Esophagus squamous epithelium (tissue), 5 donors: ENCODE results near the gene RBP7. TPM values are rescaled to one million over a fixed set of nuclear protein-coding genes. Genes with fewer than 3 reads are reported as not detected.
"Not testable (repeated sequence)": the region's sequence is repeated elsewhere in the genome, so short reads cannot be mapped to it uniquely, and the experiment has no call there.

Experiments used
- DNase-seq: peaks from one replicate; lab custom pipeline; 2025; lab: John Stamatoyannopoulos, UW
- H3K27ac ChIP-seq, 4 donors: fragments of 200-600 bp; sonication (generic); one replicate each; pipeline ENCODE4 v1.5.1; 2016 to 2019; ENCODE audit warnings: mild to moderate bottlenecking in 1 of 4
- H3K27me3 ChIP-seq, 4 donors: fragments of 200-600 bp; sonication (generic); 1 replicate in 3 of 4; 2 replicates in 1 of 4; pipeline versions ENCODE4 v1.5.1 to v1.6.0; 2017 to 2021; ENCODE audit warnings: antibody characterized with exemption in 1 of 4
- H3K36me3 ChIP-seq, 3 donors: fragments of 200-600 bp; sonication (generic); one replicate each; pipeline ENCODE4 v1.5.1; 2016 to 2019
- H3K4me1 ChIP-seq, 3 donors: fragments of 200-600 bp; sonication (generic); one replicate each; pipeline ENCODE4 v1.5.1; 2017 to 2019
- H3K4me3 ChIP-seq, 4 donors: fragments of 200-600 bp; sonication (generic); 1 replicate in 3 of 4; 2 replicates in 1 of 4; pipeline ENCODE4 v1.5.1; 2016 to 2019; ENCODE audit warnings: mild to moderate bottlenecking in 2 of 4, moderate library complexity in 1 of 4
- H3K9me3 ChIP-seq, 3 donors: fragments of 200-600 bp; sonication (generic); one replicate each; pipeline ENCODE4 v1.5.1; 2016 to 2019
- CTCF ChIP-seq, 6 experiments: fragments of 450-650 bp in 4 of 6; fragments of 200-600 bp in 2 of 6; sonication (generic) in 2 of 6; IDR thresholded peaks; one replicate each; pipeline ENCODE4 v1.5.1; 2016 to 2019; ENCODE audit warnings: antibody characterized with exemption in 6 of 6, mild to moderate bottlenecking in 4 of 6, moderate library complexity in 4 of 6
- POLR2A ChIP-seq, 4 donors: fragments of 450-650 bp; IDR thresholded peaks; one replicate each; pipeline ENCODE4 v1.6.1; 2017; ENCODE audit warnings: antibody characterized with exemption in 4 of 4, mild to moderate bottlenecking in 4 of 4, moderate library complexity in 3 of 4
- WGBS, 2 donors: methylation state at CpG; one replicate each; pipeline ENCODE4 v1.1.5; 2018; 5-methylcytosine and 5-hydroxymethylcytosine counted together
- intact Hi-C: fragments of 100-400 bp; cut with DNase I; formaldehyde crosslinking; loops from one replicate; pipeline ENCODE4 v1.15.0; 2022
- total RNA-seq, 4 donors: library from RNA; depleted of rRNA; stranded (reverse); fragments of >200 nt; gene quantifications; one replicate each; pipeline ENCODE4 v1.1.0, GENCODE V29; 2016
- donor health status: DM: yes; HTN: yes; CAD: no.

The RBP7 gene
- total RNA-seq, 4 donors from 2014 or later, result 10.4 to 29.2 (median 21.3) TPM

- no peak for DNase-seq
- no peak overlapping the region for H3K4me3 ChIP-seq
- H3K27ac ChIP-seq, result no peak overlapping the region
- intact Hi-C loops, result loop anchor here (10.0 kb wide), 1 partner anchor 55 kb away; no protein-coding TSS in a partner anchor
- no peaks in the 10 kb centered on the region for H3K36me3 ChIP-seq
- no peaks in the 10 kb centered on the region for H3K27me3 ChIP-seq
- TF ChIP-seq POLR2A (IDR thresholded peaks at IDR 0.05) (no peak), CTCF (IDR thresholded peaks at IDR 0.05) (no peak)
- no peaks in the 10 kb centered on the region for H3K9me3 ChIP-seq
- H3K4me1 ChIP-seq, result no peaks in the 10 kb centered on the region
These were observed 22.5 kb downstream of the RBP7 start for GRCh38 chr1:10019561-10019960.

GRCh38 chr1:10020086-10020485 is 23.1 kb downstream of the RBP7 start:
- no peaks in the 10 kb centered on the region for H3K36me3 ChIP-seq
- no peaks in the 10 kb centered on the region for H3K4me1 ChIP-seq
- DNase-seq, result no peak
- intact Hi-C loops, result no loop called here
- H3K27ac ChIP-seq, result no peak overlapping the region
- H3K27me3 ChIP-seq, result no peaks in the 10 kb centered on the region
- 79 to 96% methylated on average over 3 of the region's 3 CpGs for WGBS, 2 donors
- H3K4me3 ChIP-seq, result no peak overlapping the region
- TF ChIP-seq CTCF (IDR thresholded peaks at IDR 0.05), result no peak
- no peak for TF ChIP-seq POLR2A (IDR thresholded peaks at IDR 0.05)
- no peaks in the 10 kb centered on the region for H3K9me3 ChIP-seq

DNA sequence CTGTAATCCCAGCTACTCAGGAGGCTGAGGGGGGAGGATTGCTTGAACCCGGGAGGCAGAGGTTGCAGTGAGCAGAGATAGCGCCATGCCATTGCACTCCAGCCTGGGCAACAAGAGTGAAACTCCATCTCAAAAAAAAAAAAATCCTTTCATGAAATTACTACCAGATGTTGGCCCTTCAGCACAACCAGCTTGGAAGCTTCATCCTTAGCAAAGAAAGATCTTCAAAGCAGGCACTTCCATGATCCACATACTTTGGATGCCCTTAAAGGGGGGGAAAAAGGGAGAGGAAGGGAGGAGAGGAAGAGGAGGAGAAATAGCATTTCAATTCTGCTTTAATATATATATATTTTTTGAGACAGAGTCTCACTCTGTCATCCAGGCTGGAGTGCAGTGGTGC is 23.6 kb downstream of the RBP7 start:
- DNase-seq, H3K27ac ChIP-seq, H3K9me3 ChIP-seq, intact Hi-C loops, H3K36me3 ChIP-seq, H3K4me1 ChIP-seq, H3K27me3 ChIP-seq, H3K4me3 ChIP-seq: not testable (repeated sequence)
- WGBS, 2 donors, result 72 to 75% methylated on average over 2 of the region's 2 CpGs

GRCh38 chr1:10021992-10022391 is 25.0 kb downstream of the RBP7 start:
- DNase-seq, H3K27ac ChIP-seq, H3K9me3 ChIP-seq, H3K4me3 ChIP-seq, H3K4me1 ChIP-seq, H3K27me3 ChIP-seq, intact Hi-C loops, H3K36me3 ChIP-seq: not testable (repeated sequence)
- 76 to 80% methylated on average over 4 of the region's 4 CpGs for WGBS, 2 donors

DNA sequence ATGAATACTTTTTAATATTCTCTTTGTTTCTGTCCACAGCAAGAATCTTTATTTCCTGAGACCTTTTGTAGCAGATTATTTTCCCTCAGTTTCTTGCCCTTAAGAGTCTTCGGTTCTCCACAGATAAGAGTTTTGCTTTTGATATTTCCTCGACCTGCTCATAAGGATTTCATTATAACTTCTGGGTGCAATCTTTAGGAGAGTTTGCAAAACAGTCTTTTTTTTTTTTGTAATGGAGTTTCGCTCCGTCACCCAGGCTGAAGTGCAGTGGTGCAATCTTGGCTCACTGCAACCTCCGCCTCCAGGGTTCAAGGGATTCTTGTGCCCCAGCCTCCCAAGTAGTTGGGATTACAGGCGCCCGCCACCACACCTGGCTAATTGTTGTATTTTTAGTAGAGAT is 25.6 kb downstream of the RBP7 start:
- Histone ChIP-seq H3K9me3 (no peaks in the 10 kb centered on the region), H3K27ac (no peak overlapping the region), H3K27me3 (no peaks in the 10 kb centered on the region), H3K36me3 (no peaks in the 10 kb centered on the region), H3K4me1 (no peaks in the 10 kb centered on the region), H3K4me3 (no peak overlapping the region)
- intact Hi-C loops, result no loop called here
- 88 to 92% methylated on average over 7 of the region's 7 CpGs for WGBS, 2 donors
- TF ChIP-seq CTCF (IDR thresholded peaks at IDR 0.05) (no peak), POLR2A (IDR thresholded peaks at IDR 0.05) (no peak)
- DNase-seq, result no peak

DNA sequence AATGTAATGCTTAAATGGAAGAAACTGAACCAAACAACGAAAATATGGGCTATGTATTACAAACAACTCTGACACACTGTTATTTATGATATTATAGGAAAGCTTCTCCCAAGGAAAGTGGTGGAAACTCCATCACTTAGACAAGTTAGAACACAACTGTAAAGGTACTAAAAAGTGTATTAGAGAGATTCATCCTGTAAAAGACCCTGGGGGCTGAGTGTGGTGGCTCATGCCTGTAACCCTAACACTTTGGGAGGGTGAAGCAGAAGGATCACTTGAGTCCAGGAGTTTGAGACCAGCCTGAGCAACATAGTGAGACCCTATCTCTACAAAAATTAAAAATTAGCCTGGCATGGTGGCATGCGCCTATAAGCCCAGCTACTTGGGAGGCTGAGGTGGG is 28.3 kb downstream of the RBP7 start:
- no peaks in the 10 kb centered on the region for H3K4me1 ChIP-seq
- DNase-seq, result no peak
- no peaks in the 10 kb centered on the region for H3K27me3 ChIP-seq
- H3K9me3 ChIP-seq, result no peaks in the 10 kb centered on the region
- intact Hi-C loops, result no loop called here
- TF ChIP-seq POLR2A (IDR thresholded peaks at IDR 0.05), result no peak
- no peak for TF ChIP-seq CTCF (IDR thresholded peaks at IDR 0.05)
- no peak overlapping the region for H3K27ac ChIP-seq
- H3K36me3 ChIP-seq, result no peaks in the 10 kb centered on the region
- H3K4me3 ChIP-seq, result no peak overlapping the region
- 79% methylated on average over 2 of the region's 2 CpGs for WGBS, 2 donors
